ENCODE results near the gene ALLC.
"Not testable (repeated sequence)": the region's sequence is repeated elsewhere in the genome, so short reads cannot be mapped to it uniquely, and the experiment has no call there.

Gene ALLC

GRCh38 chr2:3657881-3658280, at the start of gene ALLC:
TSS of gene ALLC (plus strand) at chr2:3658200. CDS start at chr2:3671158, 12,958 bp downstream.
- no peak for DNase-seq

DNA sequence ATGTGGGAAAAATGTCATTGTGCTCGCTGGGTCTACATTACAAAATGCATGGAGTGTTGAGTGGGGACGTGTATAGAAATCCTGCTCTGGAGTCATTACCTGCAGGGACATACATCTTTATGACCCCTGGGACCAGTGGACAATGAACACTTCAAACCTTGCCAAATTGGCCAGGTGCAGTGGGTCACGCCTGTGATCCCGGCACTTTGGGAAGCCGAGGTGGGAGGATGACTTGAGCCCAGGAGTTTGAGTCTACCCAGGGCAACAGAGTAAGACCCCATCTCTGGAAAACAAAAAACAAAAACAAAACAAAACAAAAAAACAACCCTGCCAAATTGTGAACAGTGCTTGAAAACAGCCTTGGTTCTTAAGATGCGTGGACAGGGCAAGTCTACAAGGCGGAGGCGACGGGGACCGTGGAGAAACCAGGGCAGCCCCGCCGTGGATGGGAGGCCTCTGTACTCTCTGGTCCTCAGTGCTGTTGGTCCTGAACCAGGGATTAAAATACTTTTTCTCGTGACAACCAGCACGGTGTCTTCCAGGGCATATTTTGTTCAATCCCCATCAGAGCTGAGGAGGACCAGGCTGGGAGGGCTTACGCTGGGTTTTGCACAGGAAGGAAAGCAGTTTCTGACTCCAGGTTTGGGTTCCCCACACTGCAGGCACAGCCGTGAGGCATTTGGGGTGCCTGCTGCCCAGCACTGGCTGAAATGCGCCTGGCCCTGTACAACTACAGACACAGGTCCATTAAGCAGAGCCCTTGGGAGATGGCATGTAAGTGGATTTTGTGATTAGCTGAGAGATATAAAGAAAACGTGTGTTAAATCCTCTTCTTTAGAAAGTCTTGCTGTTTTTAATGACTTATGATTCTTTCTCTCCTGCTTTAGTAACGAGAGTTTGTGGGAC, 49.4 kb upstream of the ALLC start:
- no peak for DNase-seq

- not testable (repeated sequence) for DNase-seq
Measured at GRCh38 chr2:3609279-3609673, 48.7 kb upstream of the ALLC start.

DNA sequence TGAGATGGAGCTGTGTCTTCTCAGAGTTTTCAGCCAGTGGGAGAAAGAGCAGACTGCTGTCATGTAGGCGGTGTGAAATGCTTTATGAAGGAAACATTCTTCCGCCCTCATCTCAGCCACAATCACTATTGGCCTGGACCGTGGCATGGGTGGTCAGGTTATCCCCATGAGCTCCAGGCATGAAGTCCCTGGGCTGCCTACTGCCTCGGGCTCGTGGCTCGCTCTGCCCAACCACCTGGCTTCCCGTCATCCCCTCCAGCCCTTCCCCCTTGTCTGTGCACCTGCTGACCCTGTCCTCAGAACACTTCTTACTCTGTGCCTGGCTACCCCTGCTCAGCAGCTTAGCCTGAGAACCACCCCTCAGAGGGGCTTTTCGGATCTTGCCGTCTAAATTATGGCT, 47.6 kb upstream of the ALLC start:
- DNase-seq = no peak

DNA sequence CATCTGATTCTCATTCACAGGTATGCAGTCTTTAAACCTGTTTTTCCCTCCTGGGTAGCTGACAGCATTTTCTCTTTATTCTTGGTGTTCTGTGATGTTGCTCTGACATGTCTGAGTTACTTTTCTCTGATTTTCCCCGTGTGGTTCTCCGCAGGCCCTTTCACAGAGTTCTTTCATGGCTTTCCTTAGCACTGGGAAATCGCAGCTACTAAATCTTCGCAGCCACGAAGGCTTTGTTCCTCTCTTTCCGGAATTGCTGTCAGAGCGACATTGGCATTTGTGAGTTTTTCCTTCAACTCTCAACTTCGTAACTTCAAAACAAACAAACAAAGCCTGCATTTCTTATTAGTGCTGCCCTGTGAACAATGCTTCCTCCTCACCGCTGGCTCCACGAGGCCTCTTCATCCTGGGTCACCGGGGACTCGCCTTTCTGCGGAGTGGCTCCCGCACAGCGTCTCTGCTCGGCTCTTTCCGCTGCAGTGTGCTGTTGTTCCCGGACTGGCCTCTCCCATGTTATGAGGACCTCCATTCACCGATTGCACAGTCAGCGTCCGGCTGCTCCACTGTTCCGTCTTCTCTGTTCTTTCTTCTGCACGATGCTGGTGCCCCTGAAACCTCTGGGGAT, 47.0 kb upstream of the ALLC start:
- no peak for DNase-seq

DNA sequence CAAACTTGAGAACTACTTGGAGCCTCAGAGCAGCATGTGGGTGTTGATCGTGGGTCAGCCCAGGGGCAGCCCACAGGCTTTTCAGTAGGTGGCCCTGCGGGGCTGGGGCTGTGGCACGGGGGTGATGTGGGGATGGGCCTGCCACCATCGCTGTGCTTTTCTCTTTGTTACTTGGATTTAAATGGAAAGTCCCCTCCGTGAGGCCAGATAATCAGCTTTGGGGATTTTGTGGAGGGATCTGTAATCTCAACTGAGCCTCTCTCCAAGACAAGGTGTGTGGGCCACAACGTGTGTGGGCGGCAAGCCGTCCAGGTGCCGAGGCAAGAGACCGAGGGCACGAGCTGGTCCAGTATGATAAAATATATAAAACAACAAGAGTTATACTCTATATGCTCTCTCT, 46.4 kb upstream of the ALLC start:
- no peak for DNase-seq

DNA sequence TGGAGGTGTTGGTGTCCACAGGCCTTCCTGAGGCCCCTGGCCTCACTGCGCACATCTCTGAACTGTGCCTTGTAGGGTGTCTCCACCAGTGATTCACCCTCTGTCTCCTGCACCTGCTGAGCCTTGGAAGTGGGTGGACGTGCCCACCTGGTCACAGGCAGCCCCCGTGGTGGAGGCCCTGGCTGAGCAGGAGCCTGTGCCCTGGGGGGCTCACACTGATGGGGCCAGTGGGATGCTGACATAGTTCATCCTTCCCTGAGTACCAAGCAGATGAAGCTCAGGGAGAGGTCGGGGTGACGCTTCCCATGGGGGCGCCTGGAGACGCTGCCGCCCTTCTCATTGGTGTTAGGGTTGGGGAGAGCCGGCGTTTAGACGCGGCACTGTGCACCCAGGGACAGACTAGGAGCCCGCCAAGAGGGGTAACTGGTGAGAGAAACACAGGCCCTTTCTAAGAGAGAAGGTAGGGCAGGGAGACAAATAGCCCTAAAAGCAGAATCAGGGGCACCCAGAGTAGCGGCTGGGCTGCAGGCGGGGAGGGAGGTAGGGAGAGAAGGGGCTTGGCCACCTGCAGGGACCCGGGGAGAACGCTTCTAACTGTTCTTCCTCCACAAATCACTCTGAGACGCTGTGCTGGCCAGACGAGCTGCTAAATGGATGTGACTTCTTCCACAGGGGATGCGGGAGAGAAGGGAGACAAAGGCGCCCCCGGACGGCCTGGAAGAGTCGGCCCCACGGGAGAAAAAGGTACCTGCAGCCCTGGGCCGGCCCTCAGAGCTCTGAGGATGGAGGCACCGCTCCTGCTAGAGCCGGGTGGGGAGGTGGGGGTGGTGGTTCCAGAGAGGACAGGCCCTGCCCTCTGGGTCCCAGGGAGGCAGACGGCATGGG, 45.1 kb upstream of the ALLC start:
- DNase-seq = no peak

- DNase-seq = no peak
Measured at GRCh38 chr2:3613524-3613905, 44.5 kb upstream of the ALLC start.

DNA sequence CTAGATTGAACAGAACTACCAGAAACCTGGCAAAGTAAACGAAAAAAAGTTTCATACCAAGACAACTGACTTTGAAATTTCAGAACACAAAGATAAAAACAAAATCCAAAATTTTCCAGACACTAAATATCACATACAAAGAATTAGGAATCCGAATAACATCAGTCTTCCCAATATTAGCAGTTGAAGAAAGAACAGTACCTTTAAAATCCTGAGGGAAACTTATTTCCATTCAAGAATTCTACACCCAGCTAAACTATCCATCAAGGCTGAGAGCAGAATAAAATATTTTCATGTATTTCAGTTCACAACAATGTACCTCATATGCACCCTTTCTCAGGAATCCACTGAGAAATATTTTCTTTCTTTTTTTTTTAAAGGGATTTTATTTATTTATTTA, 43.3 kb upstream of the ALLC start:
- DNase-seq = not testable (repeated sequence)

DNA sequence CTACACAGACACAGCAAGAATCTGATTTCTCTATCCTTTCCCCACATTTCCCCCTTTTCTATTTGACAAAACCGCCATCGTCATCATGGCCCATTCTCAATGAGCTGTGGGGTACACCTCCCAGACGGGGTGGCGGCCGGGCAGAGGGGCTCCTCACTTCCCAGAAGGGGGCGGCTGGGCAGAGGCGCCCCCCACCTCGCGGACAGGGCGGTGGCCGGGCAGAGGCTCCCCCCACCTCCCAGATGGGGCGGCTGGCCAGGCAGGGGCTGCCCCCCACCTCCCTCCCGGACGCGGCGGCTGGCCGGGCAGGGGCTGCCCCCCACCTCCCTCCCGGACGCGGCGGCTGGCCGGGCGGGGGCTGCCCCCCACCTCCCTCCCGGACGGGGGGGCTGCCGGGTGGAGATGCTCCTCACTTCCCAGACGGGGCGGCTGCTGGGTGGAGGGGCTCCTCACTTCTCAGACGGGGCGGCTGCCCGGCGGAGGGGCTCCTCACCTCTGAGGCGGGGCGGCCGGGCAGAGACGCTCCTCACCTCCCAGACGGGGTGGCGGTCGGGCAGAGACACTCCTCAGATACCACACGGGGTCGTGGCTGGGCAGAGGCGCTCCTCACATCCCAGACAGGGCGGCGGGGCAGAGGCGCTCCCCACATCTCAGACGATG, 42.3 kb upstream of the ALLC start:
- DNase-seq = not testable (repeated sequence)

GRCh38 chr2:3616435-3617197, 41.4 kb upstream of the ALLC start:
- not testable (repeated sequence) for DNase-seq

- no peak for DNase-seq
Measured at GRCh38 chr2:3617198-3617890, 40.7 kb upstream of the ALLC start.

GRCh38 chr2:3618367-3618766, 39.6 kb upstream of the ALLC start:
- DNase-seq = no peak

DNA sequence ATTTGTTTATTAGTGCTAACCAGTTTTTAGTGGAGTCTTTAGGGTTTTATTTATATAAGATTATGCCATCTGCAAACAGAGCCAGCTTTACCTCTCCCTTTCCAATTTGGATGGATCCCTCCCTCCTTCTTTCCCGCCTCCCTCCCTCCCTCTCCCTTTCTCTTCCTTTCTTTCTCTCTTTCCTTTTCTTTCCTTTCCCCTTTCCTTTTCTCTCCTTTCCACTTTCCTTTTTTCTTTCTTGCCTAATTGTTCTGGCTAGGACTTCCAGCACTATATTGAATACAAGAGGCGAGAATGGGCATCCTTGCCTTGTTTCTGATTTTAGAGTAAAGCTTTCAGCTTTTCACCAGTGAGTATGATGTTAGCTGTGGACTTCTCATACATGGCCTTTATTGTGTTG, 39.0 kb upstream of the ALLC start:
- DNase-seq = no peak

GRCh38 chr2:3619661-3620060, 38.3 kb upstream of the ALLC start:
- not testable (repeated sequence) for DNase-seq

- DNase-seq = no peak
Measured at GRCh38 chr2:3620834-3621233, 37.2 kb upstream of the ALLC start.

DNA sequence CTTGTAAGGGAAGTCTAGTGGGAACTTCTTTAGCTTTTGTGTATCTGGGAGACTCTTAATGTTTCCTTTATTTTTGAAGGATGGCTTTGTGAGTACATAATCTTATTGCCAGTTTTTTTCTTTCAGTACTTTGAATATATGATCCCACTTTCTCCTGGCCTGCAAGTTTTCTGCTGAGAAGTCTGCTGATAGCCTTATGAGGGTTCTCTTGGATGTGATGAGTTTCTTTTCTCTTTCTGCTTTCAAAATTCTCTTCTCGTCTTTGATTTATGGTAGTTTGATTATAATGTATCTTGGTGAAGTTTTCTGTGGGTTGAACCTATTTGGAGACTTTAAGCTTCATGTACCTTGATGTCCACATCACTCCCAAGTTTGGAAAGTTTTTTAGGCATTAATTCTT, 35.0 kb upstream of the ALLC start:
- no peak for DNase-seq

DNA sequence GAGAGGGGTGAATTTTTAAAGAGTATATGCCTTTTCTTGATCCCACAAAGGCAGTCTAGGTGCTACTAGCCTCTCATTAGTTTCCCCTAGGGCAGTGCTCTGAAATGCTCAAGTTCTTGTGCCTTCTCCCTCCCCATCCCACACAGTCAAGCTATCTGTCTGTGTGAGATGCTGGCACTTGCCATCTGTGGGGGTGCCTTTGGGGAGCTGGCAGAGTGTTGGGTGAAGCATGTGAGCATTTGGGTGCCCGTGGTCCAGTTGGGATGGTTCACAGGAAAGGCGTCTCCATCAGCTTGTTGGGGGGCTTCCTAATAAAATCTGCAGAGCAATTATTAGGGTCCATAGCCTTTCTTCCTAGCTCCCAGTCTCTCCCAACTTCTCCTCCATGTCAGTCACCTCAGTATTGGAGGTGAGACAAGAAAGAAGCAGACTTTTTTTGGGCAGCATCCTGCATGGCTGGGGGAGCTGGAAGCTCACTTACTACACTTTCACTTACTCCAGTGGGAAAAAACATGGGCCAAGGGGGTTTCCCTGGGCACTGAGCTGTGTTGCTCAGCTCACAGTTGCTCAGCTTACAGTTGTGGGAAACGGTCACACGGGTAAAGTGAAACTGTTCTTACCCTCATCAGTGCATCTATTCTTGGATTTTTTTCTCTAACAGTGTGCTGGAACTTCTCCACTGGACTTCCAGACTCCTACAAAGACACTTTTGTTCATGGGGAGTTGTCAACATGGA, 33.8 kb upstream of the ALLC start:
- DNase-seq = no peak

DNA sequence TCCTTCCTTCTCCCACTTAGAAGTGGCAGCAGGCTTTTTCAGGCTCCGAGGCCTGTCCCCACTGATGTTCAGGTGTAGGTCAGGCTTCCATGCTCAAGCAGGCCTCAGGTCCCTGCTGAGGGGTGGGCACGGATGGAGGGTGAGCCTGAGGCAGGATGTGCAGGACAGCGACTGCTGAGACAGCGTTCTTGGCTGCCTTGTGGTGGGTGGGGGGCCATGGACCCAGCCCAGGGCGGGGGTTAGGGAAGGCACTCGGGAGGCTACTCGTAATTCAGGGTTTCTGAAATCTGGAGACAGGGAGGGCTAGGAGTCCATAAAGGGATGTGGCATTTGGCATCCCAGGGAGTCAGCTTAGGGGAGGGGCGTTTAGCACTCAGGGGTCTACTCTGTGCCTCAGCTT, 32.8 kb upstream of the ALLC start:
- DNase-seq = no peak

GRCh38 chr2:3626118-3626811, 31.7 kb upstream of the ALLC start:
- DNase-seq = no peak

All from GDM1 (cell line).